Spleen (tissue), 11 donors: ENCODE data around the gene GPATCH2L. TPM values are rescaled to one million over a fixed set of nuclear protein-coding genes. Genes with fewer than 3 reads are reported as not detected.

Experiments used
- DNase-seq: peaks from one replicate; pipeline ENCODE4 v3.0.0-alpha.2; 2020
- H3K27ac ChIP-seq, 8 donors: fragments of 200-600 bp; sonication (generic) in 7 of 8; 1 replicate in 4 of 8; 2 replicates in 4 of 8; pipeline versions ENCODE4 v1.5.0 to v1.8.0; 2016 to 2021; ENCODE audit warnings: inconsistent platforms in 4 of 8, mild to moderate bottlenecking in 4 of 8, moderate library complexity in 1 of 8
- H3K27me3 ChIP-seq, 7 donors: fragments of 200-600 bp; sonication (generic) in 6 of 7; replicated peaks in 1 of 7; 1 replicate in 4 of 7; 2 replicates in 3 of 7; pipeline versions ENCODE4 v1.5.0 to v1.8.0; 2016 to 2021; ENCODE audit warnings: inconsistent platforms in 3 of 7, mild to moderate bottlenecking in 1 of 7
- H3K36me3 ChIP-seq, 6 donors: fragments of 200-600 bp; sonication (generic) in 5 of 6; 1 replicate in 4 of 6; 2 replicates in 2 of 6; pipeline versions ENCODE4 v1.5.0 to v1.8.0; 2016 to 2021; ENCODE audit warnings: inconsistent platforms in 2 of 6
- H3K4me1 ChIP-seq, 6 donors: fragments of 200-600 bp; sonication (generic) in 5 of 6; 1 replicate in 3 of 6; 2 replicates in 3 of 6; pipeline versions ENCODE4 v1.5.0 to v1.8.0; 2016 to 2021; ENCODE audit warnings: inconsistent platforms in 3 of 6
- H3K4me3 ChIP-seq, 8 donors: fragments of 200-600 bp; sonication (generic) in 7 of 8; 1 replicate in 4 of 8; 2 replicates in 4 of 8; pipeline versions ENCODE4 v1.5.0 to v1.8.0; 2016 to 2021; ENCODE audit warnings: inconsistent platforms in 4 of 8, mild to moderate bottlenecking in 4 of 8, moderate library complexity in 2 of 8
- H3K9me3 ChIP-seq, 8 donors: fragments of 200-600 bp; sonication (generic) in 7 of 8; 1 replicate in 4 of 8; 2 replicates in 4 of 8; pipeline versions ENCODE4 v1.5.0 to v1.8.0; 2016 to 2021; ENCODE audit warnings: inconsistent platforms in 4 of 8
- CTCF ChIP-seq, 11 experiments: fragments of 200-600 bp in 7 of 11; fragments of 450-650 bp in 4 of 11; sonication (generic) in 4 of 11; IDR thresholded peaks in 8 of 11; conservative IDR thresholded peaks in 3 of 11; 1 replicate in 7 of 11; 2 replicates in 4 of 11; pipeline versions ENCODE4 v1.4.0 to v1.8.0; 2016 to 2021; ENCODE audit warnings: antibody characterized with exemption in 11 of 11, inconsistent platforms in 4 of 11, mild to moderate bottlenecking in 1 of 11
- POLR2A ChIP-seq, 3 donors: fragments of 450-650 bp; IDR thresholded peaks; one replicate each; pipeline ENCODE4 v1.5.1; 2017; ENCODE audit warnings: antibody characterized with exemption in 3 of 3, mild to moderate bottlenecking in 1 of 3
- POLR2AphosphoS5 ChIP-seq, 3 donors: sonication (generic); formaldehyde crosslinking; IDR thresholded peaks; one replicate each; pipeline ENCODE4 v1.5.1; 2017; ENCODE audit warnings: antibody characterized with exemption in 3 of 3
- WGBS, 5 donors: extraction: QIAGEN DNeasy Blood & Tissue Kit in 3 of 5; methylation state at CpG; one replicate each; pipeline versions ENCODE4 v1.1.5 to v1.1.7; 2013 to 2018; 5-methylcytosine and 5-hydroxymethylcytosine counted together
- intact Hi-C: fragments of 100-400 bp; cut with DNase I; formaldehyde crosslinking; loops from one replicate; pipeline ENCODE4 v1.15.0; 2023; ENCODE audit warnings: low total_unique reads
- polyA plus RNA-seq, 3 donors: library from polyadenylated mRNA; stranded (reverse); fragments of 200-250 nt; gene quantifications; one replicate each; pipeline ENCODE4 v1.2.1, GENCODE V29; 2013
- total RNA-seq, 7 donors: library from RNA; depleted of rRNA in 3 of 7; stranded (reverse); fragments of >200 nt in 3 of 7; fragmentation: NEBNext Ultra II Directional in 4 of 7; extraction: Animal tissue kit (Norgen Biotek cat#: 25700) in 4 of 7; gene quantifications; one replicate each; pipeline versions ENCODE4 v1.1.0 to v1.2.1, GENCODE V29; 2016 to 2021
- donor health status: healthy with polysubstance abuse.
- donor health status: DM: no; HTN: no; CAD: no; lungs with moderate emphysema.
- donor health status: DM: no; HTN: no; CAD: no.
- donor health status: Bipolar disorder and iron deficiency.
- donor health status: healthy.
- donor health status: DM: no; HTN: no; CAD: no.
- donor health status: DM: yes; HTN: yes; CAD: no.

The GPATCH2L gene
- total and polyA plus RNA-seq, 10 donors = 3.5 to 96.5 (median 59.2) TPM

DNA sequence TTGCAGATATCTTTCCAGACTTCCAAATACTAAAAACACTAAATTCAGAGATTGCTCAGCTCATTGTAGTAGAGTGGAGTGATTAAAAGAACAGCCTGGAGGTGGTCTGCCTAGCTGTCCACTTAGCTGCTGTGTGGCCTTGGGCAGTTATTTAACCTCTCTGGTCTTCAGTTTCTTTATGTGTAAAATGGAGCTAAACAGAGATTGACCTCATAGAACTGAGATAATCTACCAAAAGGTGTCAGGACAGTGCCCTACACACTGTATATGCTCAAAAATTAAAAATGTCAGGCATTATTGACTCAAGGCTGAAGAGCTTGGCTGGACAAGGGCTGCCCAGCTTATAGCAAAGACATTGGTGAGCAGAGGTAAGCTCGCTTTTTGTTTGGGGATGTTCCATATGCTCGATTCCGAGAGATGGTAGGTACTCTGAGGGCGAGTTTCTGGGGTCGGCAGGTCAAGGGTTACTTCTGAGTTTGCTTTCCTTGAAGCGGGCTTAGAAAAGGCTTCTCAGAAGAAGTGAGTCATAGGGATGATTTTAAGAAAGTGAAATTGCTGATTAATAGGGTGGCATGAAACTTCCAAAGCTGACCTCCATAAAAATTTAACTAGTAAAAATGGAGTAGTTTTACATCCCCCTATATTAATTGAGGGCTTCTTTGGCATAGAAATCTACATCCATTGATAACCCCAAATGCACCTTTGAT is 107.5 kb downstream of the GPATCH2L start:
- intact Hi-C loops = no loop called here
- no peak overlapping the region for H3K4me3 ChIP-seq
- H3K27ac ChIP-seq = no peak overlapping the region
- H3K9me3 ChIP-seq = no peaks in the 10 kb centered on the region
- TF ChIP-seq POLR2AphosphoS5 (IDR thresholded peaks at IDR 0.05) (no peak), POLR2A (IDR thresholded peaks at IDR 0.05) (no peak), CTCF (IDR thresholded peaks at IDR 0.05 in 8 of 11, conservative IDR thresholded peaks at IDR 0.05 in 3 of 11) (no peak)
- no peaks in the 10 kb centered on the region for H3K4me1 ChIP-seq
- DNase-seq = no peak
- H3K36me3 ChIP-seq = no peaks in the 10 kb centered on the region
- 74 to 92% (median 88%) methylated on average over 6 of the region's 6 CpGs for WGBS, 5 donors
- H3K27me3 ChIP-seq = no peaks in the 10 kb centered on the region

- intact Hi-C loops = no loop called here
- no peak for TF ChIP-seq CTCF (IDR thresholded peaks at IDR 0.05 in 8 of 11, conservative IDR thresholded peaks at IDR 0.05 in 3 of 11)
- no peak for TF ChIP-seq POLR2AphosphoS5 (IDR thresholded peaks at IDR 0.05)
- TF ChIP-seq POLR2A (IDR thresholded peaks at IDR 0.05) = no peak
- Histone ChIP-seq H3K36me3 (no peaks in the 10 kb centered on the region), H3K9me3 (no peaks in the 10 kb centered on the region), H3K27me3 (peaks cover 0 to 6% (median 0%) of the 10 kb centered on the region in 7 donors), H3K27ac (no peak overlapping the region), H3K4me1 (no peaks in the 10 kb centered on the region), H3K4me3 (no peak overlapping the region)
- no peak for DNase-seq
- 40 to 80% (median 70%) methylated on average over 2 of the region's 2 CpGs for WGBS, 5 donors
These were observed 109.0 kb downstream of the GPATCH2L start for GRCh38 chr14:76260749-76261148.

DNA sequence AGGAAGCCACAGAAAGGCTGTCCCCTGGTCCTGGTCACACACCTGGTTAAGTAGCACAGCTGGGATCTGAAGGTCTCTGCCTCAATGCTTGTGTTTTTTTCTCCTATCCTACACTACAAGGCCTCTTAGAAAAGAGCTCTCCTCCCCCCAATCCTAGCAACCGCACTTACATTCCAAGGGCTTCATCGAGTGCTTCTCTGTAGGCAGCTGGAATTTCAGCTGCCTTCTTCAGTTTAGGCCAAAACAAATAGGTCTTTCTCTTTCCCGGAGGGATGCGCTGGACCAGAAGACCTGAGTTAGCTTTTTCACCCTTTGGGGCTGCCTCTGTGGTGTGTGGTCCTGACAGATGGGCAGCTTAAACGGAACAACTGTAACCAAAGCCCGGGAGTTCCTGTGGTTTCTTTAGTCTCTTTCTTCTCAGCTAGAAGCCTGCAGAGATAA is 109.7 kb downstream of the GPATCH2L start:
- H3K27ac ChIP-seq = no peak overlapping the region
- no peaks in the 10 kb centered on the region for H3K4me1 ChIP-seq
- DNase-seq = no peak
- no peaks in the 10 kb centered on the region for H3K36me3 ChIP-seq
- intact Hi-C loops = no loop called here
- no peaks in the 10 kb centered on the region for H3K9me3 ChIP-seq
- WGBS, 5 donors = 29 to 51% (median 42%) methylated on average over 6 of the region's 6 CpGs
- no peak for TF ChIP-seq POLR2AphosphoS5 (IDR thresholded peaks at IDR 0.05)
- TF ChIP-seq POLR2A (IDR thresholded peaks at IDR 0.05) = no peak
- no peak for TF ChIP-seq CTCF (IDR thresholded peaks at IDR 0.05 in 8 of 11, conservative IDR thresholded peaks at IDR 0.05 in 3 of 11)
- no peak overlapping the region for H3K4me3 ChIP-seq
- peaks cover 0 to 6% (median 0%) of the 10 kb centered on the region in 7 donors for H3K27me3 ChIP-seq

GRCh38 chr14:76262641-76263040 is 110.9 kb downstream of the GPATCH2L start:
- Histone ChIP-seq H3K4me3 (no peak overlapping the region), H3K27me3 (peaks cover 0 to 8% (median 0%) of the 10 kb centered on the region in 7 donors), H3K4me1 (peaks cover 0 to 7% (median 0%) of the 10 kb centered on the region in 6 donors), H3K36me3 (no peaks in the 10 kb centered on the region), H3K9me3 (no peaks in the 10 kb centered on the region), H3K27ac (no peak overlapping the region)
- WGBS, 5 donors = 80 to 94% (median 92%) methylated on average over 5 of the region's 5 CpGs
- DNase-seq = no peak
- TF ChIP-seq CTCF (IDR thresholded peaks at IDR 0.05 in 8 of 11, conservative IDR thresholded peaks at IDR 0.05 in 3 of 11) (no peak), POLR2A (IDR thresholded peaks at IDR 0.05) (no peak), POLR2AphosphoS5 (IDR thresholded peaks at IDR 0.05) (no peak)
- intact Hi-C loops = no loop called here
